HepG2 (cell line): ENCODE results near the gene LIMK2. TPM values are rescaled to one million over a fixed set of nuclear protein-coding genes. Genes with fewer than 3 reads are reported as not detected.

Source experiments
- AKNA ChIP-seq: sonication (generic); formaldehyde crosslinking; IDR thresholded peaks from 2 replicates; pipeline ENCODE4 v1.4.0; 2020; ENCODE audit warnings: missing genetic modification reagents, borderline replicate concordance
- ASH2L ChIP-seq: fragments of 300-600, 200-600 bp; sonication (generic); IDR thresholded peaks from 2 replicates; pipeline ENCODE4 v1.7.0; 2017; ENCODE audit warnings: low read depth, mild to moderate bottlenecking, moderate library complexity, mixed read lengths, low read length; ENCODE audit not compliant: insufficient read length
- ATF1 ChIP-seq: IDR thresholded peaks from 2 replicates; pipeline ENCODE4 v1.6.1; 2016; ENCODE audit warnings: mild to moderate bottlenecking, control low read depth
- CHD4 ChIP-seq: fragments of 200-600 bp; sonication (generic); IDR thresholded peaks from 2 replicates; pipeline ENCODE4 v1.7.0; 2017; ENCODE audit warnings: mild to moderate bottlenecking, low read length, borderline replicate concordance
- GLMP ChIP-seq: sonication (generic); formaldehyde crosslinking; IDR thresholded peaks from 2 replicates; pipeline ENCODE4 v1.9.0; 2021; ENCODE audit warnings: missing genetic modification reagents, mild to moderate bottlenecking, borderline replicate concordance
- HIVEP1 ChIP-seq: sonication (generic); formaldehyde crosslinking; IDR thresholded peaks from 2 replicates; pipeline ENCODE4 v1.4.0; 2020; ENCODE audit warnings: mild to moderate bottlenecking, missing genetic modification reagents
- HMGXB4 ChIP-seq, 2 experiments: sonication (generic) in 1 of 2; formaldehyde crosslinking in 1 of 2; IDR thresholded peaks; 2 replicates each; pipeline versions ENCODE4 v1.4.0 to v1.6.1; 2018 to 2020; ENCODE audit warnings: missing genetic modification reagents in 2 of 2, borderline replicate concordance in 1 of 2, low read depth in 1 of 2, mild to moderate bottlenecking in 1 of 2, missing biosample characterization in 1 of 2
- KDM5A ChIP-seq: fragments of 200-600 bp; sonication (generic); IDR thresholded peaks from 2 replicates; pipeline ENCODE4 v1.7.0; 2018; ENCODE audit warnings: antibody characterized with exemption, mild to moderate bottlenecking, low read length, borderline replicate concordance
- NFRKB ChIP-seq: fragments of 450-650 bp; IDR thresholded peaks from 2 replicates; pipeline ENCODE4 v1.6.1; 2017
- SALL1 ChIP-seq: sonication (generic); formaldehyde crosslinking; IDR thresholded peaks from 2 replicates; pipeline ENCODE4 v1.8.0; 2022; ENCODE audit warnings: mild to moderate bottlenecking, missing genetic modification reagents
- SKI ChIP-seq: fragments of 450-650 bp; IDR thresholded peaks from one replicate; pipeline ENCODE4 v1.6.1; 2018; ENCODE audit warnings: mild to moderate bottlenecking; ENCODE audit not compliant: partially characterized antibody
- SUZ12 ChIP-seq: fragments of 150-350 bp; IDR thresholded peaks from 2 replicates; pipeline ENCODE4 v1.6.1; 2014; ENCODE audit warnings: low read depth, low read length
- THAP8 ChIP-seq: sonication (generic); formaldehyde crosslinking; IDR thresholded peaks from 2 replicates; pipeline ENCODE4 v1.5.1; 2020; ENCODE audit warnings: missing genetic modification reagents, mild to moderate bottlenecking, borderline replicate concordance
- XBP1 ChIP-seq: sonication (generic); formaldehyde crosslinking; IDR thresholded peaks from 2 replicates; pipeline ENCODE4 v1.5.0; 2020; ENCODE audit warnings: missing genetic modification reagents
- ZBTB33 ChIP-seq: sonication (generic); formaldehyde crosslinking; IDR thresholded peaks from 2 replicates; pipeline ENCODE4 v1.4.0; 2020; ENCODE audit warnings: missing genetic modification reagents
- polyA plus RNA-seq, 8 experiments: library from polyadenylated mRNA; depleted of rRNA in 3 of 8; stranded (reverse) in 7 of 8; unstranded in 1 of 8; fragments of >200 nt; fragmentation: Illumina TruSeq in 4 of 8; extraction: Trizol in 4 of 8; gene quantifications; 2 replicates each; pipeline versions ENCODE4 v1.2.1 to v1.2.3, GENCODE V29; 2011 to 2016; ENCODE audit warnings: low read depth in 4 of 8, missing spikeins in 1 of 8, mixed read lengths in 1 of 8; ENCODE audit not compliant: insufficient read depth in 1 of 8
- total RNA-seq, 5 experiments: library from RNA; depleted of rRNA; stranded (reverse); fragments of >200 nt; fragmentation: Illumina TruSeq; extraction: Trizol; gene quantifications; 2 replicates each; pipeline ENCODE4 v1.2.3, GENCODE V29; 2016; ENCODE audit warnings: low read depth in 1 of 5

LIMK2 gene
- total and polyA plus RNA-seq, 2 of the 13 experiments (the other 11 are each of a cell fraction or from before 2014, with no cell fraction given): 20.9 to 29.8 TPM

- peak; percentile 29 for TF ChIP-seq ASH2L
- no peak for TF ChIP-seq SKI
- no peak for TF ChIP-seq AKNA (CRISPR knock-in tag)
- TF ChIP-seq CHD4: no peak
- 0 out of 2 replicates have a peak, but pooled peaks have one; percentile 16 for TF ChIP-seq ATF1
- no peak for TF ChIP-seq HMGXB4 (CRISPR knock-in tag; IDR thresholded peaks at IDR 0.05; ENCODE audit: borderline replicate concordance in 1 of 2, low read depth in 1 of 2)
- no peak for TF ChIP-seq THAP8 (CRISPR knock-in tag)
- TF ChIP-seq HIVEP1 (CRISPR knock-in tag): no peak
- no peak for TF ChIP-seq SUZ12
- TF ChIP-seq SALL1 (CRISPR knock-in tag): no peak
- no peak for TF ChIP-seq GLMP (CRISPR knock-in tag)
- TF ChIP-seq XBP1 (CRISPR knock-in tag): no peak
- TF ChIP-seq NFRKB: no peak
- peak; percentile 91 for TF ChIP-seq ZBTB33 (CRISPR knock-in tag)
- no peak for TF ChIP-seq KDM5A
Measured at GRCh38 chr22:31230155-31230870, 18.2 kb downstream of the LIMK2 start (continued).
